Ishikawa (cell line): ENCODE results near the gene SSBP3.

Experiments used
- CEBPB ChIP-seq: IDR thresholded peaks from 2 replicates; pipeline ENCODE4 v1.6.1; 2012
- CREB1 ChIP-seq: IDR thresholded peaks from 2 replicates; pipeline ENCODE4 v1.6.1; 2012; ENCODE audit warnings: low read depth
- EGR1 ChIP-seq: IDR thresholded peaks from 2 replicates; pipeline ENCODE4 v1.6.1; 2012
- EP300 ChIP-seq: IDR thresholded peaks from 2 replicates; pipeline ENCODE4 v1.6.1; 2012; ENCODE audit warnings: borderline replicate concordance
- FOXM1 ChIP-seq: IDR thresholded peaks from 2 replicates; pipeline ENCODE4 v1.6.1; 2012; ENCODE audit warnings: low read depth, borderline replicate concordance
- MAX ChIP-seq: IDR thresholded peaks from 2 replicates; pipeline ENCODE4 v1.6.1; 2012
- NFIC ChIP-seq: IDR thresholded peaks from 2 replicates; pipeline ENCODE4 v1.6.1; 2012
- RAD21 ChIP-seq: IDR thresholded peaks from 2 replicates; pipeline ENCODE4 v1.6.1; 2012; ENCODE audit warnings: low read depth
- REST ChIP-seq: IDR thresholded peaks from 2 replicates; pipeline ENCODE4 v1.6.1; 2012; ENCODE audit warnings: low read depth, mild to moderate bottlenecking
- TAF1 ChIP-seq: IDR thresholded peaks from 2 replicates; pipeline ENCODE4 v1.6.1; 2012; ENCODE audit warnings: low read depth, mild to moderate bottlenecking
- TCF12 ChIP-seq: IDR thresholded peaks from 2 replicates; pipeline ENCODE4 v1.6.1; 2012; ENCODE audit warnings: low read depth
- TEAD4 ChIP-seq: IDR thresholded peaks from 2 replicates; pipeline ENCODE4 v1.6.1; 2012
- USF1 ChIP-seq: IDR thresholded peaks from 2 replicates; pipeline ENCODE4 v1.6.1; 2012
- YY1 ChIP-seq: IDR thresholded peaks from 2 replicates; pipeline ENCODE4 v1.6.1; 2012; ENCODE audit warnings: low read depth
- ZBTB7A ChIP-seq: IDR thresholded peaks from 2 replicates; pipeline ENCODE4 v1.6.1; 2012; ENCODE audit warnings: low read depth

SSBP3 gene

GRCh38 chr1:54302951-54303843 lies 103.0 kb downstream of the SSBP3 start:
- TF ChIP-seq ZBTB7A (no peak), NFIC (peak; percentile 61)

GRCh38 chr1:54302549-54302948 lies 103.6 kb downstream of the SSBP3 start:
- TF ChIP-seq FOXM1 (no peak), ZBTB7A (no peak), CEBPB (no peak), TEAD4 (no peak), EP300 (no peak)

- TF ChIP-seq EGR1, result no peak
- no peak for TF ChIP-seq TAF1
- no peak for TF ChIP-seq NFIC
- no peak for TF ChIP-seq EP300
- TF ChIP-seq RAD21, result no peak
- no peak for TF ChIP-seq USF1
- no peak for TF ChIP-seq FOXM1
Observed at GRCh38 chr1:54301497-54301896, 104.7 kb downstream of the SSBP3 start.

GRCh38 chr1:54300401-54300800 lies 105.8 kb downstream of the SSBP3 start:
- TF ChIP-seq TAF1, result no peak
- TF ChIP-seq YY1, result no peak
- no peak for TF ChIP-seq CREB1
- no peak for TF ChIP-seq FOXM1
- no peak for TF ChIP-seq CEBPB
- no peak for TF ChIP-seq RAD21
- TF ChIP-seq ZBTB7A, result no peak
- no peak for TF ChIP-seq EGR1
- TF ChIP-seq USF1, result no peak
- TF ChIP-seq REST, result no peak
- no peak for TF ChIP-seq TCF12
- TF ChIP-seq NFIC, result no peak
- no peak for TF ChIP-seq TEAD4
- no peak for TF ChIP-seq EP300
- no peak for TF ChIP-seq MAX

GRCh38 chr1:54299037-54299436 lies 107.2 kb downstream of the SSBP3 start:
- no peak; the same call in 1 of the 2 replicates for TF ChIP-seq TEAD4
- TF ChIP-seq CREB1, result no peak
- no peak for TF ChIP-seq YY1
- no peak for TF ChIP-seq ZBTB7A
- no peak for TF ChIP-seq FOXM1
- no peak for TF ChIP-seq RAD21
- TF ChIP-seq CEBPB, result no peak
- TF ChIP-seq TAF1, result no peak
- peak; percentile 14; the same call in 1 of the 2 replicates for TF ChIP-seq EP300
- no peak for TF ChIP-seq NFIC
- TF ChIP-seq EGR1, result no peak
- 0 out of 2 replicates have a peak, but pooled peaks have one; percentile 29 for TF ChIP-seq MAX
- TF ChIP-seq REST, result no peak
- no peak for TF ChIP-seq TCF12
- no peak for TF ChIP-seq USF1
